SH-SY5Y (cell line): Measurements from ENCODE around the gene ATM.

Experiments
- GATA2 ChIP-seq: IDR thresholded peaks from 2 replicates; pipeline ENCODE4 v1.6.1; 2011; ENCODE audit warnings: mild to moderate bottlenecking, low read depth, low read length
- GATA3 ChIP-seq: IDR thresholded peaks from 2 replicates; pipeline ENCODE4 v1.6.1; 2011; ENCODE audit warnings: low read depth, mild to moderate bottlenecking, low read length, moderate library complexity

DNA sequence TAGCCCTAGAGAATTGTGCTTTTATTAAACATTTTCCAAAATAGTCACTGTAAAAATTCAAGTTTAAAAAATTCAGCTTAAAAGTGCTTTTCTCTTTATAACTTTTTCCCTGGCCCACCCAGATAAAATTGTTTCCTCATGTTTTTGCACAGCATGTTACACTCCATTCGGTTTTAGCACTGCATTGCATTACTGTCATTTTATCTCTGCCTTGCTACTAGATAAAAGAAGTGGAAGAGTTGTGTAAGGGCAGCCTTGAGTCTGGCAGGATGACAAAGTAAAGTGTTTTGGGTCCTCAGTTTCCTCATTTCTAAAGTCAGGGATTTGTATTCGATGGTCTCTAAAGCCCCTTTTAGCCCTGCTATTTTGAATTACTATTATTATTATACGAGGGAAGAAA is 99.8 kb downstream of the ATM start:
- no peak for TF ChIP-seq GATA3
- TF ChIP-seq GATA2 = no peak
